HG03378 (cell line): ENCODE measurements around the gene ARPP21.

Source experiments
- ATAC-seq: cut with Tn5 transposase; IDR thresholded peaks from one replicate; pipeline ENCODE4 v1.9.1; 2021; ENCODE audit warnings: mild to moderate bottlenecking, moderate library complexity; ENCODE audit not compliant: unreplicated experiment

ARPP21 gene

DNA sequence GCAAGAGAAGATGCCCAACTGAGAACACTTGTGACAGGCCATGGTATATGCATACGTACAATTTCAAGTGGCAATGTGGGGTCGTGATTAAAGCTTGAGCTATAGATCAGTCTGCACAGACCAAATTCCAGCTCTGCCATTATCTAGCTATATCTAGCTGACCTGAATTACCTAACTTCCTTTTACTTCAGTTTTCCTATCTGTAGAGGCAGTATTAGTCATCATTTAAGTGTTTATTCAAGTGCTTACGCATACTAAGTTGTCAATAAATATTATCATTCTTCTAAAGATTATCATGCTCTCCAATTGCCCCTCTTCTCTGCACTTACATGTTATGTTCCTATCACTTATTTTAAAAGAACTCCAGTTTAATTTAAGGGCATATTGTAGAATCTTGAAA, 87.9 kb downstream of the ARPP21 start:
- no peak for ATAC-seq

DNA sequence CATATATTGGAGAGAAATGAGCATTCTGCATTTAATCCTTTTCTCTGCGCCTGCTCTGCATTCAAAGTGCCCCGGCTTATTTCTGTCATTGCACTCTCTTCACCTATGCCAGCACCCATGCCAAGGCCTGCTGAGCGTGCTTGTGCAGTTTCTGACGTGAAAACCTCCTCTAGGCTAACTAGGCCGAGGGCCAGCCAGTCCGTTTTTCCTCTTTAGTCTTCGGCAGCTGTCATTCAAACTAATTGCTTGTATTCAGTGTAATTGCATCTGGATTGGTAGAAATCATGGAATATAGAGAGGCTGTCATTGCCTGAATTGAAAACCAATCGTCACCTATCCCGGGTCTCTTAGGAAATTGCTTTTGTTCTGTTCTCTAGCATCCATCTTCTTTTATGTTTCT, 94.0 kb downstream of the ARPP21 start:
- no peak for ATAC-seq

DNA sequence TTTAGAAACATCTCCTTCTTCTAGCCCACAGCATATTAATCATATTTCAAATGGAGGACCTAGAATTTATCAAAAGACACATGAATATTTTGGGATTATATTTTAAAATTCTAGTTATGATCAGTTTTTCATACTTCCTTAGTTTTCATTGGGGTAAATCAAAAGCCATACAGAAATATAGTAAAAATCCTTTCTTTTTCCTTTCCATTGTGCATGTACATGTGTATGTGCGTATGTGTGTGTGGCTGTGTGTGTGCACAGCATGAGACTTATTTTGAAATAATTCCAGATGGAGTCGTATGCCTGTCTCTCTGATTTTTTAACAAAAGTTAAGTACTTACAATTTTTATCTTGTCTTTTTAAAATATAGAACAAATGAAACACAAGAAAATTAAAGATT, 94.5 kb downstream of the ARPP21 start:
- ATAC-seq: no peak

DNA sequence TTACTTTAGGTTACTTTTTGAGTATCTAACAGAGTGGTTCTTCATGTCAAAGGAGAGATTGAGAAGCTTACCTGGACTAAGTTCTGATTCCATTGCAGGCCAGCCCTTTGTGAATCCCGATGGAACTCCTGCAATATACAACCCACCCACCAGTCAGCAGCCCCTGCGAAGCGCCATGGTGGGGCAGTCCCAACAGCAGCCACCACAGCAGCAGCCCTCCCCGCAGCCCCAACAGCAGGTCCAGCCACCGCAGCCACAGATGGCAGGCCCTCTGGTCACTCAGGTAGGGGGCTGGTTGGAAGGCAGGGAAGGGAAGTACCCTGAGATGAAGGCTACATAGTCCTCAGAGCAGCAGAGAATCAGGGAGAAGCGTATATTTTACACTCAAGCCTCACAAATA, 97.8 kb downstream of the ARPP21 start:
- ATAC-seq: no peak

DNA sequence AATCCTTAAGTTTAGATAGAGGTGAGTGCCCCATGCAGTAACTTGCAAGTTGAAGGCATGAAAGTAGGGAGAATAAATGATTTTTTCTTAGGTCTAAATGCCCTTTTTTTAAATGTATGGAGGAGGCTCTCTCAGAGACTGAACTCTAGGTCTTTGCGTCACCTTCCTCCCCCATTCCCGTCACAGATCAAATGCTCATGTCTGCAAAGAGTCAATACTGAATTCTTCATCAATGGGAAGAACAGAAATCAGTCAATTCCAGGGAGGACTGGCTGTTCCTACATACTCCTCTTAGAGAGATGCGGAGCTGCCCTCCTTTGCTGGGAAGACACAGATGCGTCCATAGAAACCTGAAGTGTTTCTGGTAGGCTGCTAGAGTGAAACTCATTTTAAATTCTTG, 98.2 kb downstream of the ARPP21 start:
- no peak for ATAC-seq

DNA sequence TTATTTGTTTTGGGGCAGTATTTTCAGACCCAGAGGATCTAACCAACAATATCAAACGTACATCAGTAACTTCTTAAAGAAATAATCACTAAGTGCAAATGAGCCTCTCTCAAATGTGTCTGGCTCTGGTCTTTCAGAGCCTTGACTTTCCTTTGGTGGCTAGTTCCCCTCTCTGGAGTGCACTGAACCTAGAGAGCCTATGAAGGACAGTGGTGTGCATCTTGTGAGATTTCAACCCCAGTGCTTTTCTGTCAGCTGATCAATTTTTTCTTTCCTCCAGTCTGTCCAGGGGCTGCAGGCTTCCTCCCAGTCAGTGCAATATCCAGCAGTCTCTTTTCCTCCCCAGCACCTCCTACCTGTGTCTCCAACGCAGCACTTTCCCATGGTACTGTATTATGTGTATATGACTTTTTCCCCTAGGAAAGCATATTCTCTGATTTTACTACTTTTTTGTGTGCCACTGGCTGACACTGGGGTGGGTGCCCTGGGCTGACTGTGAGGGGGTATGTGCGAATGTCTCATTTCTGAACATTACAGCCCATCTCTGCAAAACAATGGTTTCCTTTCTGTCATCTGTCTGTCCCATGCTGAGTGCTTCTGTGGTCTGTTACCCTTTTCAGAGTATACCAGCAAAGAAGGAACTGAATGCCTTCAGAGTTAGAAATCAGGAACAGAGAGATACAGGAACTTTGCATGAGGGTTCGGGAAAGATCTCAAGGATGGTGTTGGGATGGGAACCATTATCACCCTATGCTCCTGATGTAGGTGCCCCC, 98.8 kb downstream of the ARPP21 start:
- ATAC-seq: no peak

DNA sequence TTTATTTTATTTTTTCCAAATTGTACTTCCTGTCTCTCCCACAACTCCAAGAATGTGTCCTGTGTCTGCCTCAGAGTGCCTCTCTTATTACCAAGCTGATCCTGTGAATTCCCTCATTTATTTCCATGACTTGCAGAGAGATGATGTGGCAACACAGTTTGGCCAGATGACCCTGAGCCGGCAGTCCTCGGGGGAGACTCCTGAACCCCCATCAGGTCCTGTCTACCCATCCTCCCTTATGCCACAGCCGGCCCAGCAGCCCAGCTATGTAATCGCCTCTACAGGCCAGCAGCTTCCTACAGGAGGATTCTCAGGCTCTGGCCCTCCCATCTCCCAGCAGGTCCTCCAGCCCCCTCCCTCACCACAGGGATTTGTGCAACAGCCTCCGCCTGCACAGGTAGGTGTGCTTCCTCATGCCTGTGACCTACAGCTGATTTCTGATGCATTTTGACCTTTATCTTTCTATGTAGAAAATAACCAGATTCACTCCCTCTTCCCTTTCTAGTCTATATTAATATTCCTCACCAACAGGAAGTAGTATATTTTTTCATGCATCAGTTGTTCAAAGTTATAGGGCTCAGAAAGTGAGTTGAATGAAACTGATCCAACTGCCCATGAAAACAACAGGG, 100.0 kb downstream of the ARPP21 start:
- ATAC-seq: no peak

DNA sequence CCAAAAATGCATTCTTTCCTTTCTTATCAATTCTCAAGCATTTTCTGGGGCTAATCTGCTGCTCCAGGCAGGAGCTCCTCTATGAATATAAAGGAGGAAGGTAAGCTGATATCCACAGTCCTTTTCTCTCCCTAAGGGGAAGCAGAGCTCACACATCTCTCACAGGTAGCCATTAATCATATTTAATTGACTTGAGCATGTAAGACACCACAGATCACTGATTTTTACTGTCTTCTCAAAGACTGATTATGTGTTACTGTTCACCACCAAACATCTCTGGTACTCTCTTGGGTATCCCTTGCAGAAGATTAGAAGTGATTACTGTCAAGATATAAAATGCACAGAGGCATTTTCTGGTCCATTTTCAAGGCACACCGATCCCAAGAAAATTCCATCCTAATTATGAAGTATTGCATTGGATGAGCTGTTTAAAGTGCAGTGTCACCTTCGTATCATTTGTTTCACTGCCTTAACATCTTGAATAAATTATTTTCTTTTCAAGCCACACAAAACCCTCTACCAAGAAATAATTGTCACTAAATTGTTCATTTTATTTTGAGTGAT, 100.7 kb downstream of the ARPP21 start:
- ATAC-seq: no peak

DNA sequence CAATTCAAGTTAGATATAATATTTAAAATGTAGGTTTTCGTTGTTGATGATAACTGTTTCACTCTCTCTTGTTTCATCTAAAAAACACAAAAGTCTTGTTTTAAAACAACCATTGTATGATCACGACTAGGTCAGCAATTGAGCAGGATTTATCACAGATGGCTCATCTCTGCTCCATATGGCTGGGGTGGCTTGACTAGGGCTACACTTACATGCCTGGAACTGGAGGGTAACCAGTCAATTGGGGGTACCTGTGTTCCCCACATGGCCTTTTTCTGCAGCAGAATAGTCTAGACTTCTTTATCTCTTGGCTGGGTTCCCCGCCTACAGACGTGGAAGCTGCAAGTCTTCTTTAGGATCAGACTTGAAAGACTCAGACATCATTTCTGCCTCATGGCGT, 103.9 kb downstream of the ARPP21 start:
- ATAC-seq: no peak

DNA sequence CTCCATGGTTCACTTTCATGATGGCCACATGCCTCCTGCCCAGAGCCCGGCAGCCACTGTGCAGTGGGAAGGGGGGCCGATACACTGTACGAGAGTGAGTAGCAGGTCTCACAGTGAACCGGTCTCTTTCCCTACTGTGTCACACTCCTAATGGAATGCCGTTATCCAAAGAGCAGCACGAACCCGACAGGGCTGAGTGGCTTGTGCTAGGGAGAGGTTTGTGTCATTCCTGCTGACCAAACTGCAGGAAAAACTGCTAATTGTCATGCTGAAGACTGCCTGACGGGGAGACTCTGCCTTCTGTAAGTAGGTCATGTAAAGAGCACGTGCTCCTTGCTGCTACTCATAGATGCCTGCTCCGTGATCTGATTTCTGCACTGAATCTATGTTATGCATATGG, 105.1 kb downstream of the ARPP21 start:
- ATAC-seq: no peak

DNA sequence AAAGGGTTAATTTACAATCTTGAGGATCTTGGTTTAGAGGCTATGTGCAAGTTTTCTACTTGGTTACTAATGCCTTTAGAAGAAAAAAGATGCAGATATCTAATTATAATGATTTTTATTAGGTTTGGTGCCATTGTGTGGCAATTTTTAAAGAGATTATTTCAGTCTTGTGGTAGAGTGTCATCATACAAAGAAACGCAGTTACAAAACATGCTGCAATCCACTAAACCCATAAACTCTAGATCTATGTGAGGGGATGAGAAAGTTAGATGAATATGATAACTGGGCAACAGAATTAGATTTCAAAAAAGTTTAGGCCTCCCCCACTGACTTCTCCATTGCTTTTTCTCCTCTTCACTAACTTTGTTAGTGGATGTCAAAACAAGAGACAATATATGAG, 106.0 kb downstream of the ARPP21 start:
- ATAC-seq: no peak

DNA sequence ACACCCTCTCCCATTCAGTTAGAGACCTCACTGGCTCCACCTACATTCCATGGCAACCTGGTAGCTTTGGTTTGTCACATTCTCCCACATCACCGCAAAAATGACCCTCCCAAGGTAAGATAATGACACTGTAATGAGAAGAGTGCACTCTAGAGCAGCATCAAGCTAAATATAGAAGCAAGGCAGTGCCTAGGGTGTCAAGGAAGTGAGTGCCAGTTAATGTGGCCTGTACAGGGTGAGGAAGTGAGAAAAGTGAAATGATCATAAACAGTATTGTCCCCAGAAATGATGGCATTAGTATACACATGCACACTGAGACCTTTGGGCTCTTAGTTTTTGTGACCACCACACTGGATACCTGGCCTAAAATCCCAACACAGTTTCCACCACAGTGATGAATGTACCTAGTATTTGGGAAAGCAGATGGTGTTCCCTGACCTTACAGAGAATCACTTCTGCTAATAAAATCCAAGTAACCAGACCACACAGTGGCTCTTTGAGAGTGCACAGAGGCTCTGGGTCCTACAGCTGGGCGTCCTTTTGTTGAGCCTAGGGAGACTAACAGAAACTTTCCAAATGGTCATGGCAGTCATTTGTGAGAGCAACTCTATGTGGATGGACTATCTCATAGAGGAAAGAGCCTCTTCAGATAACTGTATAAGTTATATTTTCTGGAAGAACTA, 106.6 kb downstream of the ARPP21 start:
- no peak for ATAC-seq

DNA sequence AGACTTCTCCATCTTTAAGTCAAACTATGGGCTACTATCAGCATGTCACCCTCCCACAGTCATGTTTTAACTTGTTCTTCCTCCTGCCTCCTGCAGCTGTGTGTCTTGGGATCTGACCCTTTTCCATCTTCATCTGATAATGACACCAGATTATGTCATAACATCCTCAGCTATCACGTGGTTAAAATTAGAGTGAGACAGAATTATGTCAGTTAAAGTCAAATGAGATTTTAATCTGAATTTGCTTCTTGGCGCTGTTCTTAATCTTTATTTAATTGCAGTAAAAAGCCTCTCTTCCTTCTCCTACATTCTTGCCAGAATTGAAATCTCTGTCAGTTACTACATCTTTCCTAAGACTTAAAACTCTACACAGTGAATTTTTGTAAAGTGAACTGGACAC, 107.2 kb downstream of the ARPP21 start:
- ATAC-seq: no peak

DNA sequence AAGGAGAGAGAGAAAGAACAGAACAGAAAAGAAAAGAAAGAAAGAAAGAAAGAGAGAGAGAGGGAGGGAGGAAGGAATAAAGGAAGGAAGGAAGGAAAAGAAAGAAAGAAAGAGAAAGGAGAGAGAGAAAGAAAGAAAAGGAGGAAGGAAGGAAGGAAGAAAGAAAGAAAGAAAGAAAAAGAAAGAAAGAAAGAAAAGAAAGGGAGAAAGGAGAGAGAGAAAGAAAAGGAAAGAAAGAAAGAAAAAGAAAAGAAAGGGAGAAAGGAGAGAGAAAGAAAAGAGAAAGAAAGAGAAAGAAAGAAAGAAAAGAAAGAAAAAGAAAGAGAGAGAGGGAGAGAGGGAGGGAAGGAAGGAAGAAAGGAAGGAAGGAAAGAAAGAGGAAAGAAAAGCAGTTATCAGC, 108.8 kb downstream of the ARPP21 start:
- no peak for ATAC-seq

DNA sequence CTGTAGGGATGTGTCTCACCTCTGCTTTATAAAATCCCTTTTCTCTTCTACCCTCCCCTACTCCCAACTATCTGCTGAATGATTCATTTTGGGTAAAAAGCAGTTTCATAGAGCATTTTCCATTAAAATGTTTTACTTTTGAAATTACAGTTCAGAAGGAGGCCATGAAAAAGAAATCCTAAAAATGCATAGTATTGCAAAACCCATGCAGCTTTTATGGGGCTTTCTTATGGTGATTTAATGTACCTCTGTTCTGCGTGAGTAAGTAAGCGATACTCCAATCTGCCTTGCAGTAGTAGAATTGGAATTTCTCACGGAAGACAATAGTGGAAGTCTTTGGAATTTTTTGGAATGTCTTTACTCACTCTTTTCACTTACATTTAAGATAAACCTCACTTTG, 111.9 kb downstream of the ARPP21 start:
- no peak for ATAC-seq

DNA sequence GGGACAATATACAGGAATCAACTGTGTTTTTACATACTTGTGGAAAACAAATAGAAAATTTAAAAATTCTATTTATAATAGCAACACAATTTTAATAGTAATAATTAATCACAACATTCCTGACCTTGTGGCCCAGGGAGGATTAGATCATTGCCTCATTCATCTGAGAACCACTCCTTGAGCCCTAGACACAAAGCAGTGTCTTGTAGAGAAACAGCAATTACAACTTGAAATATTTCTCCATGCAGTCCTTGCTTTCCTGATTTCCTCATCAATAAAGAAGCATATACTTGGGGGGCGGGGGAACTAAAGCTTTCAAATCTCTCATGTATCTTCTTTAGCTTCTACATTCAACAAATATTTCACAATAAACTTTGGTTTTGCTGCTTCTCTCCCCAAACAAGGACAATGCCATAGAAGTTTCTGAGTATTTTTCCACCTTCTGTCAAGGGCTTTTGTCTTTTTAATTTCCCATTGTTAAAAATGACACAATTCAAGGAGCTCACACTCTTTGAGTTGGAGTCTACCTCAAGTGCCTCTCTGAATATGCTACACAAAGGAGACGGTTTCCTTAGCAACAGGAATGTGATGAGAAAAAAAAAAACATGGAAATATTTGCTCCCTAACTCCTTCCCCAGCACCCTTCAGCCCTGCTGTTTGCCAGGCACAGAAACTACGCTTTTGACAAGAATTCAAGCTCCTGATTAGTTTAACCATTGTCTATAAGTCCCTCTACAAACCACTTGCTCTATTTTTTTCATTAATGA, 118.8 kb downstream of the ARPP21 start:
- ATAC-seq: no peak

DNA sequence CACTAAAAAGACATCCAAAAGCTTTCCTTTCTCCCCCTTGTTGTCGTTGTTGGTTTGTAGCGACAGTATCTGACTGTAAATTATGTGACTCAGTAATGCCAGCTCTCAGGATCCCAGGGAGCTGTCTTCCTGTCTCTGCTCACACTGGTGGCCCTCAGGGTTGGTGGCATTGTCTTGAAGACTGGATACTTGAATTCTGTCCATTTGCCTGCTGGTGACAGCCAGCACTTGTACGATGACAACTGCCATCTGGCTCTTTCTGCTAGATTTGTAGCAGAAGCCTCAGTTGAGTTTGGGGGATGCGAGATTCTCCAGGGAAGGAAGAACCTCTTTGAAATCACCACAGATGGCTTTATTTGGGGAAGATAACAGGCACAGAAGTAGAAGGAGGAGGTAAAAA, 120.8 kb downstream of the ARPP21 start:
- no peak for ATAC-seq

DNA sequence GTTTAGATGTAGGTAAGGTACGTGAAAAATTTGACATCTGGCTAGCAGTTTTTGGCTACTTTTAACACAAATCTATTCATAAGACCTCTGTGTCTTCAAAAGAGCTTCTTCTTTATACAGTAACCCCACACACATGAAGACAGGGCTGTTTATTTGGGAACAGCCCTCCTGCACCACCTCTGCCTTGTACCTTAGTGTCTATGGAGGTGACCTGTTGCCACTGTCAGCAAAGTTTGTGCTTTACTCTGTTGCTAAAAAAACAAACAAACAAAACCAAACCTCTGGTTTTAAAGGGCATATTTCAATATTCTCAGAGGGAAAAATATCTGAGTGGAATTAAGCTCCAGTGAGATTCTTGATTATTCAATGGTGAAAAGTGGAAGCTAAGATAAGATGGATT, 122.0 kb downstream of the ARPP21 start:
- ATAC-seq: no peak

DNA sequence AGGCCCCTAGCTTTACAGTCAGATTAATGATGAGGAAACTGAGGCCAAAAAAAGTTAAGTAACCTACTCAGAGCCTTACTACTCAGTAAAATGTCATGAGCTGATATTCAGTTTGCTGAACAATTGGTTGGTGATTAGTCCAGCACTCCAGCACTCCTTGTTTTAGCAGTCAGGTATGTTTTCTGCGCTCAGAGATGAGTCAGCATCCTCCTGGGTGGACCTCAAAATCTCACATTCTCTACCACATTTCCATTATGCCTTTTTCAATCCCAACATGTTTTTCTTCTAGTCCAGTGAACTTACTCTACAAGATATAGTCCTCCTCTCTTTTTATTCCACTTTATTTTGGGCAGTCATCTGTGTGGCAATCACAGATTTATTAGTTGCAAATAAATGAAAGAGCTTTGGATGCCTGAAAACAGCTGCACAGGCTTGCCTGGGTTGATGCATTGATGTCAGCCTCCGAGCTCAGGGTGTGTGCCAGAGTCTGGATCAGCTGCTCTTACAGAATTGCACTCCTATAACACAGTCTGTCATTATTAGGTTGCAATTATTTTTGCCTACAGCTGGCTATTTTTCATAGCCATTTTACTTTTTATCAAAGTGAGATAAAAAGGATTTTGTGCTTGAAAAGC, 133.2 kb downstream of the ARPP21 start:
- no peak for ATAC-seq

DNA sequence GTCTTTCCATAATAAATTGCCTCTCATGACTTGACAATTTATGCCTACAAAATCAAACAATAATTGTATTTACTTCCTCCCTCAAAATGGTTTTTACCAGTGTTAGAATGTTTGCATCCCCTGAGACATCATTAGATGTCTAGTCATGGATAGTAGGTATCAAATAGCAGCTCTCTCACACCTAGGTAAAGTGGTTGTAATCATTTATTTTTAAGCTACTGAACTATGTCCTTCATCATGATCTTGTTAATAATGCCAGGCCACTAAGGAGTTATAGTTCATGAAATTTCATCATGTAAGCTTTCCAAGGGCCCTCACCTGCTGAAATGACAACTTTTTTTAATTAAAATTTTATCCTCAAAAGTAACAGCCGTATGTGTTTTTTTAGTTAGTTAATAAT, 134.1 kb downstream of the ARPP21 start:
- no peak for ATAC-seq

DNA sequence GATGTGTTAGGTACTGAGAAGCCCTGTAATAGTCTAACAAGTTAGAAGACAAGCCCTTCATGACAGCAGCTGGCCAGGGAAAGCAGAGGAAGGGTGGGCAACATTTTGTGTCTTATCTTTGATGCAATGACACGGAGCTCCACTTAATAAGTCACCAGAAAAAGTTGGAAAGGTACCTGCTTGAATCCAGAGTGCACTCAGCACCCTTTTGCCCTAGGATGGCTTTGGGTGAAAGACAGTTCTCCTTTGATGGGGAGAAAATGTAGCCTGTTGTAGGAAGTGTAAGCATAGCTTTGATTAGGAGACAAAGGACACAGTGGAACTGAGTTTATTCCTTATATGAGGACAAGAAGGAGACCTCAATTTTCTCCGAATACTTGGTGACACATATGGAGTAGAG, 137.0 kb downstream of the ARPP21 start:
- ATAC-seq: no peak
